Fibroblast of lung (primary cell): ENCODE data around the gene RNF41.

Source experiments
- CTCF ChIP-seq, 2 donors: IDR thresholded peaks in 1 of 2; conservative IDR thresholded peaks in 1 of 2; 1 replicate in 1 of 2; 2 replicates in 1 of 2; pipeline ENCODE4 v1.5.1; 2011 to 2012; ENCODE audit warnings: low read length in 2 of 2, control low read depth in 1 of 2, inconsistent platforms in 1 of 2, low read depth in 1 of 2, mild to moderate bottlenecking in 1 of 2
- EZH2 ChIP-seq: IDR thresholded peaks from 2 replicates; pipeline ENCODE4 v1.5.1; 2012; ENCODE audit warnings: low read length, control low read depth, mild to moderate bottlenecking; ENCODE audit errors: missing control alignments

DNA sequence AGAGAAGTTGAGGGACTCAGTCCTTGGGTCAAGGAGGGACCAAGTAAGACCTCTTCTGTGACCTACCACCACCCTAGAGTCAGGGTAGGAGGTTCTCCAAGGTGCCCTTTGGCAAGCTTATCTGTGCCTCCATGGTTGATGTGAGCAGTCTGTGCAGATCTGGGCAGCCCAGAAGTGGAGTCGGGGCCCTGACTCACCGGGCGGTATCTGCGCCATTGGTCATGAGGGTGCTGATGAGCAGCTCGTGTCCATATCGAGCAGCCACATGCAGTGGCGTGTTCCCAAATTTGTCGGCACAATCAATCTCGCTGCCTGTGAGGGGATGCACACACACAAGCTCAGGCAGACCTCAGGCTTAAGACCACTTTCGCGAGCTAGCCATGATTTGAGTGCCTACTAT lies 31.4 kb upstream of the RNF41 start:
- TF ChIP-seq CTCF (conservative IDR thresholded peaks at IDR 0.05 in 1 of 2, IDR thresholded peaks at IDR 0.05 in 1 of 2; ENCODE audit: low read depth in 1 of 2, low read length in 2 of 2), result no peak
- no peak for TF ChIP-seq EZH2
